Effector CD4-positive, alpha-beta T cell (primary cell): ENCODE data around the gene SNRNP70.
A peak's percentile ranks its signal among the peaks of the same experiment; 100 is the strongest.

ENCODE experiments used
- DNase-seq: peaks from one replicate; pipeline ENCODE4 v3.0.0-alpha.2; 2020

The SNRNP70 gene

GRCh38 chr19:49102303-49102702 is 17.1 kb downstream of the SNRNP70 start:
- DNase-seq: no peak

DNA sequence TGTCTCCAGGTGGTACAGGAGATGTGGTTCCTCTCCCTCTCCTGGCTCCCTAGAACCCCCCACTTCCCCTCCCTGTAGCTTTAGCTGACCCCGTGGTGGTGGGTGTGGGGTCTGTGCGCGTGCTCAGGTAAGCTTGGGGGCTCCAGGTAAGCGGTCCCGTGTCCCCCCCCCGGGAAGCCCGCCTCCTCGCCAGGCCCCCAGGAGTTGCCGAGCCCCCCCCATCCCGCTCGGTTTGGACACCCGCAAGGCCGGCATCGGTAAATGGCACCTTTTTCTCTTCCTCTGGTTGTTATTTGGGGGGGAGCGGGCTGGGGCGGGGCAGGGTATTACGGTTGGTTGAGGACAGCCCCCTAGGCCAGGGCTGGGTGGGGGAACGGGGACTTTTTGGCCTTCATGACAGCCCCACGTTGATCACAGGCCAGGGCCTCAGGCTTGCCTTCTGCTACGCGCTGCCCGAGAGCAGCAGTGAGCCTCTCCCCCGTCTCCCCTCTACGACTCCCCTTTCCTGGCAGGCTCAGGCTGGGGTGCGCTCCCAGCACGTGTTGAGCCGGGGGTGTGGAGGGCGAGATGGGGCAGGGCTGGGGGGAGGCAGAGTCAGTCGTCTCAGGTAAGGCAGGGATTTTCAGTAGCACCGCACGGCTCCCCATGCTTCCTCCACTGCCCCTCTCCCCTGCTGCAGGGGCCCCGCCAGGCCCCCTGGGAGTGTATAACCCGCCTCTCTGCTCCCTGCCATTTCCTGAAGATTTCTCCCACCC is 18.3 kb downstream of the SNRNP70 start:
- no peak for DNase-seq

DNA sequence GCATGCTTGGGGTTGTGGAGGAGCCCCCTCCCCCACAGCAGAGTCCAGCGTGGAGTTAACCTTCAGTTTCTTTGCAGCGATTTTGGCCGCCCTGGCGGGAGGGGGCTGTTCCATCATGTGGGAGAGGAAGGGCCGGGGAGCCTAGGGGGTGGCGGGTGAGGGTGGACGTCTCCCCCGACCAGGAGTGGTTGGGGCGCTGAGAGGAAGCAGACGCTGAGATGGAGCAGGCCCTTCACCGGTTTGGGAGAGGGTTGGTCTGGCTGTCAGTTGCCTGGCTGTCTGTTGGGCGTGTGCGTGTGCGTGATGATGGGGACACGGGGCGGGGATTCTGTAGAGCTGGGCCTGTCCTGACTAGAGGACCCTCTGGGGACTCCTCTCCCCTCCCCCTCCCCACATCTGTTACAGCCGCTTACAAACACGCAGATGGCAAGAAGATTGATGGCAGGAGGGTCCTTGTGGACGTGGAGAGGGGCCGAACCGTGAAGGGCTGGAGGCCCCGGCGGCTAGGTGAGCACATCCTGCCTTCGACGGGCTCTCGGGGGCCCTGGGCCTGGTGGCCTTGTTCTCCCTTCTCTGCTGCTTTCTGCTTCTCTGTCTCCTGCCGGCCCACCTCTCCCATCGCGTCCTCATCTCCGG is 19.1 kb downstream of the SNRNP70 start:
- no peak for DNase-seq

DNA sequence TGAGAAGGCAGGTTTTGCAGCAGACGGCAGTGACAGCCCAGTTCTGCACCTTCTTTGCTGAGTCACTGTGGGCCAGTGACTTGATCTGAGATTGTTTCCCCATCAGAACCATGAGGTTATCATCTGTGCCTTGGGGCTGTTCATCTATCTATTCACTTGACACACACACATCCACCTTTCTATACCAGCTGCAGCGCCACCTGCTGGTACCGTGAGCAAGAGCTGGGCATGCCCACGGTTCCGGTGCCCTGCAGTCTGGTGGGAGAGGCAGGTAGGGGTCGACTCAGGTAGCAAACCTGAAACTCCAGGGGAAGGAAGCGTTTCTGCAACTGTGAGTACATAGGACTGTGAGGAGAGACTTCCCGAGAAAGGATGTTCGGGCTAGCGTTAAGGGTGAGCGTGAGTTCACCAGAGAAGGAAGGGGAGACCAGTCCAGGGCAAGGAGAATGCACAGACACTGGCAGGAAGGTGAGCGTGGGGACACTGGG is 21.4 kb downstream of the SNRNP70 start:
- DNase-seq: peak; percentile 53

DNA sequence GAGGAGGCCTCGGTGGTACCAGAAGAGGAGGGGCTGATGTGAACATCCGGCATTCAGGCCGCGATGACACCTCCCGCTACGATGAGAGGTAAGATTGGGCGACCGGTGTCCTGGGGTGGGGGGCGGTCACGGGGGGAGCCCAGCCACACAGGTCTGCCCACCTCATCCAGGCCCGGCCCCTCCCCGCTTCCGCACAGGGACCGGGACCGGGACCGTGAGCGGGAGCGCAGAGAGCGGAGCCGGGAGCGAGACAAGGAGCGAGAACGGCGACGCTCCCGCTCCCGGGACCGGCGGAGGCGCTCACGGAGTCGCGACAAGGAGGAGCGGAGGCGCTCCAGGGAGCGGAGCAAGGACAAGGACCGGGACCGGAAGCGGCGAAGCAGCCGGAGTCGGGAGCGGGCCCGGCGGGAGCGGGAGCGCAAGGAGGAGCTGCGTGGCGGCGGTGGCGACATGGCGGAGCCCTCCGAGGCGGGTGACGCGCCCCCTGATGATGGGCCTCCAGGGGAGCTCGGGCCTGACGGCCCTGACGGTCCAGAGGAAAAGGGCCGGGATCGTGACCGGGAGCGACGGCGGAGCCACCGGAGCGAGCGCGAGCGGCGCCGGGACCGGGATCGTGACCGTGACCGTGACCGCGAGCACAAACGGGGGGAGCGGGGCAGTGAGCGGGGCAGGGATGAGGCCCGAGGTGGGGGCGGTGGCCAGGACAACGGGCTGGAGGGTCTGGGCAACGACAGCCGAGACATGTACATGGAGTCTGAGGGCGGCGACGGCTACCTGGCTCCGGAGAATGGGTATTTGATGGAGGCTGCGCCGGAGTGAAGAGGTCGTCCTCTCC is 22.6 kb downstream of the SNRNP70 start:
- no peak for DNase-seq

DNA sequence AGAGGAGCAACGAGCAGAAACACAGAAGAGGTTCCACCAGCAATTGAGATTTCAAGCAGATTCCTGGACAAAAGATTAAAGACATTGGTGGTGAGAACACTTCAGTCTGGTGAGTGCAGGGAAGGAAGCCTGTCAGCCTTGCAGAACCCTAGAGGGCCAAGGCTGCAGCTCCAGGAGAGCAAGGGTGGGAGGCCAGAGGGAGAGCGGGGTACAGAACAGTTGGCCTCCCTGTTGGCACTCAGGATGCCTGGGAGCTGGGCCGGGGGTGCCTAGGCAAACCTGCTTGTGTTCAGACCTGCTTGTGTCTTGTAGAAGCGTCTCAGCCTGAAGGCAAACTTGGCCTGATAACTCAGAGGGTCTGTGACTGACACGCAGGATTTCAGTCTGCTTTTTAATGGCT is 23.8 kb downstream of the SNRNP70 start:
- DNase-seq: no peak

- DNase-seq: no peak
These were observed 24.4 kb downstream of the SNRNP70 start for GRCh38 chr19:49109569-49110233.

DNA sequence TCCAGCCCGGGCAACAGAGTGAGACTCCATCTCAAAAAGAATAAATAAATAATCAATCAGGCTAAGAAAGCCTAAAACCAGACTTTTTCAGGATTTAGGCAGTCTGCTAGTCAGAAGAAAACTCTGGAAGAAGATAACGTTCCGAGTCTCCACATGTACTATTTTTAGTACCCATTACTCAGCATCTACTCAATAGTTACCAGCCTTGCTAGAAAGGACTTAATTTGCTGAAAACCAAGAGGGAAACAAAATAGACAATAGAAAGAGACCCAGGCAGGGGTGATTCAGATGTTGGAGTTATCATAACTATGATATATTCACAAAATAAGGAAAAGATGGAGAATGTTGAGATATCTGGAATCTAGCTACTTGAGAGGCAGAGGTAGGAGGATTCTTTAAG is 25.3 kb downstream of the SNRNP70 start:
- no peak for DNase-seq

DNA sequence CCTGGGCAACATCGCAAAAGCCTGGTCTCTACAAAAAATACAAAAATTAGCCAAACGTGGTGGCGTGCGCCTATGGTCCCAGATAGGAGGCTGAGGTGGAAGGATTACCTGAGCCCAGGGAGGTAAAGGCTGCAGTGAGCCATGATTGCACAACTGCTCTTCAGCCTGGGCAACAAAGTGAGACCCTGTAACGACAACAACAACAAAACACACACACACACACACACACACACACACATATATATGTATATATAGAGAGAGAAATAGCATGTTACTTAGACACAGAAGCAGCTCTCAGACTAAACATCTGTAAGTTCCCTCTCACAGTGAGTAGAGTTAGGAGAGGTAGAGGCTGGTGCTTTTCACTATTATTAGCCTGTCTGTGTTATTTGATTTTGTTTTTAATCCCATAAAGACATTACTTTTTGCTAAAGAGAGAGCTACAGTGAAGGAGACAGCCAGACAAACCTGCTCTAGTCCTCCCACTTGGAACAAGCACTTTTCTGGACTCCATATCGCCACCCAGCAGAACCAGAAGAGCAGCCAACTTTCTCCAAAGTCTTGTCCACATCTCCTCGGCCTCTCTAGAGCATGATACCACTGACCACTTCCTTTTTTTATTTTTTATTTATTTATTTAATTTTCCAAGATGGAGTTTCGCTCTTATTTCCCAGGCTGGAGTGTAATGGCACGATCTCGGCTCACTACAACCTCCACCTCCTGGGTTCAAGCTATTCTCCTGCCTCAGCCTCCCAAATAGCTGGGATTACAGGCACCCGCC is 26.2 kb downstream of the SNRNP70 start:
- no peak for DNase-seq

- peak; percentile 64 for DNase-seq
These were observed 28.7 kb downstream of the SNRNP70 start, which contains the start of gene LIN7B for GRCh38 chr19:49113762-49114629. LIN7B (plus strand) TSS chr19:49114370; CDS start chr19:49114405, 35 bp downstream.

- peak; percentile 27 for DNase-seq
These were observed 29.5 kb downstream of the SNRNP70 start for GRCh38 chr19:49114630-49115363.

DNA sequence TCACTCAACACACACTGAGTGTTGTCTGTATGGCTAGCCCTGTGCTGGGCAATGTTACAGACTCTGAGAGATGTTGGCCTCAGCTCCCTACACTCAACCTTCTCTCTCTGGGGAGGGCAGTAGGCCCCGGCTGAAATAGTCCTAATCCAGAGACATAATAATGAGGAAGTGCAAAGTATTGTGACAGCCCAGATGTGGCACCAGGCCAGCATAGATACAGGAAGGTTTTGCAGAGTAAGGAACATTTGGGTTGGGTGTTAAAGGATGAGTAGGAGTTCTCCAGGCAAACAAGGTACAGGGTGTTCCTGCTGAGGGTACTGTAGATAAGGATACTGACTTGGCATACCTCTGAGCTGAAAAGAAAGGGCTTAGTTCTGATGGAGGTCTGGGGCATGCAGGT is 31.3 kb downstream of the SNRNP70 start:
- DNase-seq: no peak

- DNase-seq: no peak
These were observed 32.7 kb downstream of the SNRNP70 start for GRCh38 chr19:49117677-49118564.

DNA sequence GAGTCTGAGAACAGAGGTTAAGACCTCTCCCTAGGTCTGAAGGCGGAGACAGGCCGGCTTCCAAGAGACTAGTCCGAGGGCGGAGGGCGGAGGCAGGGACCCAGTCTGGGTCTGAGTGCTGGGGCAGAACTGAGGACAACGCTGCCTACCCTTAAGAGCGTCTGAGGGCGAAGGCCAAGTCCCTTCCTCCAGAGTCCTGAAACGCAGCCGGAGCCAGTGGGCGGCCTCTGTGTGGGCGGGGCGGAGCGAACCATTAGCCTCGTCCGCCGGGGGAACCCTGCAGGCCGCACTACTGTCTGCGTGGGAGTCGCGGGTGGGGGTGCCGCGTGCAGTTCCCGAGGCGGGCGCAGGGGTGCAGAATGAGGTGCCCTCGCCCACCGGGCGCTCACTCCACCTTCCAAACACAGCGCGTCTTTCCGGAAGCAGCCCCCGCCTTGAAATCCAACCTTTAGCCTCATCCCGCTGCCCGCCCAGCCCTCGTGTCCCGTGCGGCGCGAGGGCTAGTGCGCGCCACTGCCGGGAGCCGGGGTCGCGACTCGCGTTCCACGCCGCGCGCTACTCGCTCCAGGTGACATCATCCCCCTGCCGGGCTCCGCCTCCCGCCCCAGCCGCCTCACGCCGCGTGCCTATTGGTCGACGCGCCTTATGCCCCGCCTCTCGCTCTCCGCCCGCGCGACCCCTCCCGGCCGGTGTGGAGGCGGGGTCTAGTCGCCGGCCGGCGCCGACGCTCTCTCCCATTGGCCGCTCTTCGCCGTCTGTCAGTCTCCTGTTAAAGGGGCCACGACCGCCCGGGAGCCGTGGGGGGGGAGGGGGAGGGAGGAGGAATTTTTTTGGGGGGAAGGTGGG is 33.5 kb downstream of the SNRNP70 start, which contains the start of gene C19orf73:
Gene C19orf73, minus strand, starts transcription at position 579 of the 846 bp plus-strand sequence. Its CDS starts 121 bp downstream, at position 458.
- DNase-seq: peak; percentile 91

DNA sequence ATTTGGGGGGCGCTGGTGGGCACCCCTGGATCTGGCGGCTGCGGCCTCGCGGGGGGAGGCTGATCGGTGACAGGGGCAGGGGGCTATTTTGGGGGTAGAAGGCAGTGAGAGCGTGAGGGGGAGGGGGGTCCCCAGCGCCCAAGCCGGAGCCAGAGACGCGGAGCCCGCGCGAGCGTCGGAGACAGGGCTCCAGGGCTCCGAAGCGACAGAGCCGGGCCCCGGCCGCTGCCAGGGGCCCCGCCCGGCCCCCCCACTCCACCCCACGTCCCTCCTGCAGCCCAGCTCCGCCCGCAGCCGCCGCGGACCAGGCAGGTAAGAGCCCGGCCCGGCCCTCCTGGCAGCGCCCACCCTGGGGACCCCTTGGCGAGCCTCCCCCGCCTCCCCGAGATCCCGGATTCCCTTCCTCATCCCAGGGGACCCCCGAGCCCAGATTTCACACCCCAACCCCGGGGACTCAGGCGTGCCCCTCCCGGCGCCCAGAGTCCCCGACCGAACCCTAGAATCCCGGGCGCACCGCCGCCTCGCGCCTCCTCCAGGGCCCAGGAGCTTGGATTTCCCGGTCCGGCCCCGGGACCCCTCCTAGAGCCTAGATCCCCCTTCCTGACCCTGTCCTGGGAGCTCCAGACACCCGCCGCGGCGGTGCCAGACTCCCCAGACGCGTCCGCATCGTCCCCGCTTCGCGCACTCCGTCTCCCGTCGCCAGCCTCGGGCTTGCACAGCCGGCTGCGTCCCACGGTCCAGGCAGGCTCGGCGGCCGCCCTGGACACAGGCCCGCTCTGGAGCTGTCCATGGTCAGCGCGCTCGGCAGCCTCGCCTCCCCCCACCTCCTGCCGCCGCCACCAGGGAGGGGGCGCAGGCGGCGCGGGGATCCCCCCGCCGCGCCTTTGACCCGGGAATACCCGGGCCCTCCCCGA is 34.4 kb downstream of the SNRNP70 start, which contains the start of gene PPFIA3:
Gene PPFIA3, plus strand, starts transcription at position 134 of the 914 bp plus-strand sequence. CDS start 8,330 bp downstream, outside the sequence.
- no peak for DNase-seq

GRCh38 chr19:49120325-49120683 is 35.1 kb downstream of the SNRNP70 start:
- no peak for DNase-seq

DNA sequence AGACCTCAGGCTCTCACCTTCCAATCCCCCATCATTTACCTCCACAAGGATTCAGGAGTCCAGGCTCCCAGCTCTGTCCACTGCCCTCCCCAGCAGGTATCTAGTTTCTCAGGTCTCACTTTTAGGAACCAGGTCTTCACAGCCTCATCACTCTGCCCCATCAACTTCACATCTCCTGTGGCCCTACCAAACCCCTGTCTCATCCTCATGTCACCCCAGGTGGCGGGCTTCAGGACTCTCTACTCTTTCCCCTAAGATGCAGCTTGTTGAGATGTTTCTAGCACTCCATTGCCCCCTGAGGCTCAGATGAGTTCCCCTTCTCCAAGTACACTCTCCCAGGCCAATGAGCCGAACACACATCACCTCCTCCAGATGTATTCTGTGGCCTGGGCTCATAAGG is 35.6 kb downstream of the SNRNP70 start:
- DNase-seq: no peak
